GM21360 (cell line): ENCODE results near the gene C1QTNF1.

ENCODE experiments used
- ATAC-seq: cut with Tn5 transposase; IDR thresholded peaks from one replicate; pipeline ENCODE4 v1.9.1; 2021; ENCODE audit warnings: mild to moderate bottlenecking, moderate library complexity; ENCODE audit not compliant: unreplicated experiment

The C1QTNF1 gene

GRCh38 chr17:79039171-79039570 is 15.2 kb downstream of the C1QTNF1 start:
- no peak for ATAC-seq

GRCh38 chr17:79039886-79040285 is 15.9 kb downstream of the C1QTNF1 start:
- ATAC-seq = no peak

DNA sequence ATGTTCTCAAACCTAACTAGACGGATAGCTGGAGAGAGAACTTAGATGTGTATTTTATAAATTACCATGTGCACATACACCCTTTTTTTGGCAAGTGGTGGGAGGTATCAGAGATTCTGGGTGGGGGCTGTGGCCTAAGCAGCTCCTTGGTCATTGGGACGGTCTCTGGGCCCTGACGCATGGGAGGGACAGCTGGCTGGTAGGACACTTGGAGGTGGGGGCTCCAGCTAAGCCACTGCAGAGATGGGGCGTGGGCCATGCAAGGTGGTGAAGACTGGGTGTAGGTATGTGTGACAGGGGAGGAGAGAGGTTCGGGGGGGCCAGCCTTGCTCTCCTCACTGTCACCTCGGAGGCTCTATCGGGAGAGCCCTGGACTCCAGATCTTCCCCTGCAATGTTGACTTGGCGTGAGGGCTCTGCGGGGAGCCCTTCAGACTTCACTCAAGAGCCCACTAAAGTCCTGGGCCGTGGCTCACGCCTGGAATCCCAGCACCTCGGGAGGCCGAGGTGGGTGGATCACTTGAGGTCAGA is 17.1 kb downstream of the C1QTNF1 start:
- no peak for ATAC-seq

DNA sequence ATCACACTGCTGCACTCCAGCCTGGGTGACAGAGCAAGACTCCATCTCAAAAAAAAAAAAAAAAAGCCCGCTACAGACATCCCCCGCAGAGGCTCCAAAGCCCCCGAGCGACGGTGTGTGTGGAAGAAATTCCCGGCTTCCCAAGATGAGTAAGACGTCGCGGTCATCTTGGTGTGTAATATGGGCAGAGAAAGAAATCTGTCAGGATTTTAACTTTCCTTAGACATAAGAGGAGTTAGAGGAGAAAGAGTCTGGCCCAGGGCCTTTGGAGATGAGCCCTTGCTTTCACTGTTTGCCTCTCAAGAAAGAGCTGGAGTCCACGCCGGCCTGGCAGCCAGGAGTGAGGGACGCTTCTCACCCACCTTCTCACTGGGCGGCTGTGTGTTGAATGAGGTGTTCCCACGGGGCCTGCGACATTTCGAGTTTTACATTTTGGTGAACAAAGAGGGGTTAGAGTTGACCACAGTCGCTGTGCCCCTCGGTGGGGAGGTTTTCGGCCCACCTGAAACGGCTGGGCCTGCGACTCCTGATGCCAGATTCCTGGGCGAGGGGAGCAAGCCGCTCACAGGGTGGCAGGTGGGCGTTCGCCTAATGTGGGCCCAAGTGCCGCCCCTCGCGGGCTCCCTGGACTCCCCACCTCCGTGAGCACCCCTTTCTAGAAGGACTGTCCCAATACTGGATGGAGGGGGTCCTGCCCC is 17.9 kb downstream of the C1QTNF1 start:
- ATAC-seq = no peak

DNA sequence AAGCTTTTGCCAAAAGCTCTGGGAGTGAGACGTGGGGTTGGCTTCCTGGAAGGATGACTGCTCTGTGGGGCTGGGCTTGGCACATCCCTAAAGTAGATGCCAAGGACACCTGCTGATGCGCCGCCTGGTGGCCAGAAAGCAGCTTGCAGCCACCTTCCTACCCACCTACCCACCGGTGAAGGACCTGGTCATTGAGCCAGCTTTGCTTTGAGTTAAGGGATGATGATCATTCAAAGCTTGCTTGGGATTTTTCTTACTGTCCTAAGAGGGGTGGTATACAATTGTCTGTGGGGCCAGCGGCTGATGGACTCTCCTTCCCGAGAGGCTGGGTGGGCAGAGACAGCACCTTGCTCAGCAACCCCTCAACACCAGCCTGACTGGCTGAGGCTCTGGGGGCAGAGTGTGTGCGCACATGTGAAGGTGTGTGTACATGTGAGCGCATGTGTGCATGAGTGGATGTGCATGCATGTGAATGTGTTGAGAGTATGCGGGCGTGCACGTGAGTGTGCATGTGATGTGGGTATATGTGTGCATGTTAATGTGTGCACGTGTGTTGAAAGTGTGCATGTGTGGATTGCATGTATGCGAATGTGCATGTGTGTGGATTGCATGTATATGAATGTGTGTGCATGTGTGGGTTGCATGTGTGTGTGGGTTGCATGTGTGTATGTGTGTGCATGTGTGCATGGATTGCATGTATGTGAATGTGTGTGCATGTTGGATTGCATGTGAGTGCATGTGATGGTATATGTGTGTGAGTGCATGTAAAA is 18.6 kb downstream of the C1QTNF1 start:
- no peak for ATAC-seq

DNA sequence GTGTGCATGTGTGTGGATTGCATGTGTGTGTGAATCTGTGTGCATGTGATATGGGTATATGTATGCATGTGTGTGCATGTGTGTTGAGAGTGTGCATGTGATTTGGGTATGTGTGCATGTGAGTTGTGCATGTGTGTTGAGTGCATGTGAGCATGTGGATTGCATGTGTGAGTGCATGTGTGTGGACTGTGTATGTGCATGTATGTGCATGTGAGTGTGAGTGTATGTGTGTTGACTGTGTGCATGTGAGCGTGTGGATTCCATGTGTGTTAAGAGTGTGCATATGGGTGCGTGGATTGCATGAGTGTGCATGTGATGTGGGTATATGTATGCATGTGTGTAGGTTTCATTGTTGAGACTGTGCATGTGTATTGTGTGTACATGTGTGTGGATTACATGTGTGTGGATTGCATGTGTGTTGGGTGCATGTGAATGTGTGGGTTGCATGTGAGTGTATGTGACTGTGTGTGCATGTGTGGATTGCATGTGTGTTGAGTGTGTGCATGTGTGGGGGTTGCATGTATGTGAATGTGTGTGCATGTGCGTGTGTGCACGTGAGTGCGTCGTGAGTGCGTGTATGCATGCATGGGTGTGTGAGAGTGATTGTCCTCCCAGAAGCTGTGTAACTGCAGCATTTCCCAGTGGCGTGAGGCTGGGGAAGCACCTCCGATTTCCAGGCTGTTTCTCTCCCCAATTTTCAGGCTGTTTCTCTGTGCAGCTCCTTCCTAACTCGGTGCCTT is 19.4 kb downstream of the C1QTNF1 start:
- ATAC-seq = no peak

GRCh38 chr17:79043931-79044320 is 20.0 kb downstream of the C1QTNF1 start:
- no peak for ATAC-seq

DNA sequence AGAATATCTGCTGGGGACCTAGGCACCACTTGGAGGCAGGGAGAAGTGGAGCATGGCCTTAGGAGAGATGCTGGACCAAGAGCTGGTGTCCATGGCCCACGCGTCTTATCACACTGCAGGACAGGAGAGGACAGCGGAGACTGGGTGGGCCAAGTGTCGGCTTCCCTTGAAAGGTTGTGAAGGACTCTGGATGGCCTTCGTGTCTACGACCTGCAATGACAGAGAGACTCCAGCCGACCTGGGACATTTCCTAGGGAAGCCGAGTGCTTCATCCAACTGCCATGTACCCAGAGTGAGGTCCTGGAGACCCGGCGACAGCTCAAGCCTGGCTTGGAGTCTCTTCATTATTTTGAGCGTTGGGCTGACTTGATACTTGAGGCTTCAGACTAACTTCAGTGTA is 20.5 kb downstream of the C1QTNF1 start:
- ATAC-seq = no peak

- no peak for ATAC-seq
Observed at GRCh38 chr17:79045001-79045729, 21.2 kb downstream of the C1QTNF1 start.

DNA sequence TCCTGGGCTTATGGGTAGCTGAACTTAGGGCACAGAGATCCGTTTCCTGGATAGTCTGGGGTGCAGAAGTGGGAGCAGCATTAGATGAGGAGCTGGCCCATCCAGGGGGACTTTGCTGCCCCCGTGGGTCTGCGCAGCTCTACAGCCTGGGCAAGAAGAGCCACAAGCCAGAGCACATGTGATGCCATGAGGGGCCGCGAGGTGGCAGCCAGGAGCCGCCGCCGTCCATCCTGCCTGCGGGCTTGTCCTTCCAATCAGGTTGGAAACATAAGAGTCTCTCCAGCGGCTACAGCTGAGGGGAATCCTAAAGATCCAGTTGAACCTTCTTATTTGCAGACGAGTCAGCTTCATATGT is 21.9 kb downstream of the C1QTNF1 start:
- no peak for ATAC-seq

DNA sequence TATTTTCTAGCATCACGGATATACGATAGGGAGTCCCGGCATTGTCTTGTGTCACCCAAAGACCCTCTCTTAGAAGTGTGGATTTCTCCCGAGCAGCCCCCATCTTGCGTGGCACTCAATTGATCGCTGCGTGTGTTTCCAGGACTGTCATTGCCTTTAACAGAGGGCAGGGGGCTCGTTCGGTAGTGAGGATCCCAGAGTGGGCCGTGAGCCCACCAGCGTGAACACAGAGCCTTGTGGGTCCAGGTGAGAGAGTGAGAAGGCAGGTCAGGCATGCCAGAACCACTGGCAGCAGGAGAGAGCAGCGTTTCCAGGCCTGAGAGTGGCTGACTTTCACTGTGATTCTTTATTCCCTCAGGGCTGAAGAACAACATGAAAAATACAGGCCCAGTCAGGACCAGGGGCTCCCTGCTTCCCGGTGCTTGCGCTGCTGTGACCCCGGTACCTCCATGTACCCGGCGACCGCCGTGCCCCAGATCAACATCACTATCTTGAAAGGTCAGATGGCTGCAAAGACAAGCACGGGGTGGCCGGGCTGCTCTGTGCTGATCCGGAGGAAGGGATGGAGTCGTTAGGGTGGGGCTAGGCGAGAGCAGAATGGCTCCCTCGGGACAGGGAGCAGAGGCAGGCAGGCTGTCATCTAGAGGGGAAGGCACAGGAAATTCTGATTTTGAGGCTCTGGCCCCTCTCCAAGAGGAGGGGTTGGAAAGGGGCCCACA is 22.4 kb downstream of the C1QTNF1 start:
- ATAC-seq = no peak

- no peak for ATAC-seq
Observed at GRCh38 chr17:79046916-79047280, 22.9 kb downstream of the C1QTNF1 start.

GRCh38 chr17:79047291-79047920 is 23.4 kb downstream of the C1QTNF1 start:
- ATAC-seq = no peak

DNA sequence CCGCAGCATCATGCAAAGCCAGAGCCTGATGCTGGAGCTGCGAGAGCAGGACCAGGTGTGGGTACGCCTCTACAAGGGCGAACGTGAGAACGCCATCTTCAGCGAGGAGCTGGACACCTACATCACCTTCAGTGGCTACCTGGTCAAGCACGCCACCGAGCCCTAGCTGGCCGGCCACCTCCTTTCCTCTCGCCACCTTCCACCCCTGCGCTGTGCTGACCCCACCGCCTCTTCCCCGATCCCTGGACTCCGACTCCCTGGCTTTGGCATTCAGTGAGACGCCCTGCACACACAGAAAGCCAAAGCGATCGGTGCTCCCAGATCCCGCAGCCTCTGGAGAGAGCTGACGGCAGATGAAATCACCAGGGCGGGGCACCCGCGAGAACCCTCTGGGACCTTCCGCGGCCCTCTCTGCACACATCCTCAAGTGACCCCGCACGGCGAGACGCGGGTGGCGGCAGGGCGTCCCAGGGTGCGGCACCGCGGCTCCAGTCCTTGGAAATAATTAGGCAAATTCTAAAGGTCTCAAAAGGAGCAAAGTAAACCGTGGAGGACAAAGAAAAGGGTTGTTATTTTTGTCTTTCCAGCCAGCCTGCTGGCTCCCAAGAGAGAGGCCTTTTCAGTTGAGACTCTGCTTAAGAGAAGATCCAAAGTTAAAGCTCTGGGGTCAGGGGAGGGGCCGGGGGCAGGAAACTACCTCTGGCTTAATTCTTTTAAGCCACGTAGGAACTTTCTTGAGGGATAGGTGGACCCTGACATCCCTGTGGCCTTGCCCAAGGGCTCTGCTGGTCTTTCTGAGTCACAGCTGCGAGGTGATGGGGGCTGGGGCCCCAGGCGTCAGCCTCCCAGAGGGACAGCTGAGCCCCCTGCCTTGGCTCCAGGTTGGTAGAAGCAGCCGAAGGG is 24.2 kb downstream of the C1QTNF1 start:
- no peak for ATAC-seq

DNA sequence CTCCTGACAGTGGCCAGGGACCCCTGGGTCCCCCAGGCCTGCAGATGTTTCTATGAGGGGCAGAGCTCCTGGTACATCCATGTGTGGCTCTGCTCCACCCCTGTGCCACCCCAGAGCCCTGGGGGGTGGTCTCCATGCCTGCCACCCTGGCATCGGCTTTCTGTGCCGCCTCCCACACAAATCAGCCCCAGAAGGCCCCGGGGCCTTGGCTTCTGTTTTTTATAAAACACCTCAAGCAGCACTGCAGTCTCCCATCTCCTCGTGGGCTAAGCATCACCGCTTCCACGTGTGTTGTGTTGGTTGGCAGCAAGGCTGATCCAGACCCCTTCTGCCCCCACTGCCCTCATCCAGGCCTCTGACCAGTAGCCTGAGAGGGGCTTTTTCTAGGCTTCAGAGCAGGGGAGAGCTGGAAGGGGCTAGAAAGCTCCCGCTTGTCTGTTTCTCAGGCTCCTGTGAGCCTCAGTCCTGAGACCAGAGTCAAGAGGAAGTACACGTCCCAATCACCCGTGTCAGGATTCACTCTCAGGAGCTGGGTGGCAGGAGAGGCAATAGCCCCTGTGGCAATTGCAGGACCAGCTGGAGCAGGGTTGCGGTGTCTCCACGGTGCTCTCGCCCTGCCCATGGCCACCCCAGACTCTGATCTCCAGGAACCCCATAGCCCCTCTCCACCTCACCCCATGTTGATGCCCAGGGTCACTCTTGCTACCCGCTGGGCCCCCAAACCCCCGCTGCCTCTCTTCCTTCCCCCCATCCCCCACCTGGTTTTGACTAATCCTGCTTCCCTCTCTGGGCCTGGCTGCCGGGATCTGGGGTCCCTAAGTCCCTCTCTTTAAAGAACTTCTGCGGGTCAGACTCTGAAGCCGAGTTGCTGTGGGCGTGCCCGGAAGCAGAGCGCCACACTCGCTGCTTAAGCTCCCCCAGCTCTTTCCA is 25.1 kb downstream of the C1QTNF1 start:
- no peak for ATAC-seq

DNA sequence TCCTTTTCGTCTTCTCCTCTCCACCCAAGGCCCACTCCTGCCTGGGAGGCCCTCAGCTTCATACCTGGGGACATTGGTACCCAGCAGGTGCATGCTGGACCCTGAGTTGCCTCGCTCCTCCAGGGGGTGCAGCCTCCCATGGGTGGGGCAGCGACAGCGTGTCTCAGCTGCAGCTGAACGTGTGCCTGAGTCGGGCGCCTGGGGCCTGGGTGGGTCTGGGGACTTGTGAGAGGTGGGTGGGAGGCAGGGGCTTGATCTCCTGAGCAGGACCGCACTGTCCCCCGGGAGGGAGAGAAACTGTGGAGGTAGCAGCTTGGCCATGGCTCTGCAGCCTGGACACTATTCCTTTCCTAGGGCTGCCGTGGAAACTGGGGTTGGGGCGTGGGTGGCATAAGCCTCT is 25.9 kb downstream of the C1QTNF1 start:
- ATAC-seq = no peak

DNA sequence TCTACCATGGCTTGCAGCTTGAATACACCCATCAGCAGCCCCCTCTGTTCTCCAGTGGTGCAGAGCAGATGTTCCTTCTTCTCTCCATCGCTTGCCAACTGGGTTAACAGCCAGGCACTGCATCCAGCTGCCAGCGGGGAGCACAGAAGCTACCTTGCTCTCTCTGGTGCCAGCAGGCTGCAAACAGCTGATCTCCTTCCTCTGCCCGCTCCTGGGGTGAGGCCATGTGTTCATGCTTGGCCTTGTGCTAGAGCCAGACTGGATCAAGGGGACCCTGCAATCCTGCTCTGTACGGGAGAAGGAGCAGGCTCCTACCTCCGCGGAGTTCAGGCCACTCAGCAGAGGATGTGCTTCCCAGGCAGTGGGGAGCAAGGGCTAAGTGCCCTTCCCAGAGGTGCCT is 26.6 kb downstream of the C1QTNF1 start:
- ATAC-seq = no peak

- ATAC-seq = no peak
Observed at GRCh38 chr17:79051306-79051705, 27.3 kb downstream of the C1QTNF1 start.
